ENCODE results near the gene LRRC58. TPM values are rescaled to one million over a fixed set of nuclear protein-coding genes. Genes with fewer than 3 reads are reported as not detected.
"Not testable (repeated sequence)": the region's sequence is repeated elsewhere in the genome, so short reads cannot be mapped to it uniquely, and the experiment has no call there.

Gene LRRC58
- total and polyA plus RNA-seq, 8 donors: 4.6 to 40.4 (median 12.9) TPM

DNA sequence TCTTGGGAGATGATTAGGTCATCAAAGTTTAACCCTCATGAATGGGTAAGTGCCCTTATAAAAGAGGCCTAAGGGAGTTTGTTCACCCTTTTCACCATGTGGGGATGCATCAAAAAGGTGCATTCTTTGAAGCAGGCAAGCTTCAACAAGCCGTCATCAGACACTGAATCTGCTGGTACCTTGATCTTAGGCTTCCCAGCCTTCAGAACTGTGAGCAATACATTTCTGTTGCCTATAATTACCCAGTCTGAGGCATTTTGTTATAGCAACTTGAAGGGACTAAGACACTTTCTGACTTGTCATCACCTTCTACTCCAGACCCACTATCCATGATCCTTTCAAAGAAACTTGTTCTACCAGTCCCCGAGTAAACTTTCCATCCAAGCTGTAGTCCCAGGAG, 44.6 kb upstream of the LRRC58 start:
- H3K4me1 ChIP-seq: peaks cover 0 to 3% (median 0%) of the 10 kb centered on the region in 4 donors
- no peak for DNase-seq
- WGBS, 5 donors: 71 to 85% (median 77%) methylated on average over 2 of the region's 2 CpGs
- H3K9me3 ChIP-seq: no peaks in the 10 kb centered on the region
- TF ChIP-seq POLR2A (IDR thresholded peaks at IDR 0.05): no peak
- TF ChIP-seq, protein P1, sequence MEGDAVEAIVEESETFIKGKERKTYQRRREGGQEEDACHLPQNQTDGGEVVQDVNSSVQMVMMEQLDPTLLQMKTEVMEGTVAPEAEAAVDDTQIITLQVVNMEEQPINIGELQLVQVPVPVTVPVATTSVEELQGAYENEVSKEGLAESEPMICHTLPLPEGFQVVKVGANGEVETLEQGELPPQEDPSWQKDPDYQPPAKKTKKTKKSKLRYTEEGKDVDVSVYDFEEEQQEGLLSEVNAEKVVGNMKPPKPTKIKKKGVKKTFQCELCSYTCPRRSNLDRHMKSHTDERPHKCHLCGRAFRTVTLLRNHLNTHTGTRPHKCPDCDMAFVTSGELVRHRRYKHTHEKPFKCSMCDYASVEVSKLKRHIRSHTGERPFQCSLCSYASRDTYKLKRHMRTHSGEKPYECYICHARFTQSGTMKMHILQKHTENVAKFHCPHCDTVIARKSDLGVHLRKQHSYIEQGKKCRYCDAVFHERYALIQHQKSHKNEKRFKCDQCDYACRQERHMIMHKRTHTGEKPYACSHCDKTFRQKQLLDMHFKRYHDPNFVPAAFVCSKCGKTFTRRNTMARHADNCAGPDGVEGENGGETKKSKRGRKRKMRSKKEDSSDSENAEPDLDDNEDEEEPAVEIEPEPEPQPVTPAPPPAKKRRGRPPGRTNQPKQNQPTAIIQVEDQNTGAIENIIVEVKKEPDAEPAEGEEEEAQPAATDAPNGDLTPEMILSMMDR (IDR thresholded peaks at IDR 0.05): no peak
- no peaks in the 10 kb centered on the region for H3K27me3 ChIP-seq
- intact Hi-C loops (cut with DNase I; ENCODE audit: low total_unique reads): no loop called here
- H3K36me3 ChIP-seq: peaks cover 4 to 42% (median 39%) of the 10 kb centered on the region in 4 donors
- H3K4me3 ChIP-seq: no peak overlapping the region
- H3K27ac ChIP-seq: no peak overlapping the region

DNA sequence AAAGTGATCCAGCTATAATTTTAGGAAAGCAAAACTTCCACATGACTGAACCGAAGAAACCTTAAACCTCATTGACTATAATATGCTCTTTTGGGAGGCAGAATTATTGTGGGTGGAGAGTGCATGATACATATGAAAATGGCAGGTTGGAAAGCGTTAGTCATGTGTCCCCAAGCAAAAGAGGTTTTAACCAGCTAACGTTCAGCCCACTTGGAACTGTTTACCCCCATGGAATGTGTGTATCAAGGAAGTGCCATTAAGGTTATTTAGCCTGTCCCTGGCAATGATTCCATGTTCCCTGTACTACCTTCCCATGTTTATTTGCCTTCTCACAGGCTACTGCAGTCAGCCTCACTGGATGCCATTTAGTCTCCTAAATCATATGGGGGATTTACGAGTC, 44.1 kb upstream of the LRRC58 start:
- peaks cover 0 to 3% (median 0%) of the 10 kb centered on the region in 4 donors for H3K4me1 ChIP-seq
- intact Hi-C loops (cut with DNase I; ENCODE audit: low total_unique reads): no loop called here
- H3K36me3 ChIP-seq: peaks cover 4 to 37% (median 34%) of the 10 kb centered on the region in 4 donors
- H3K9me3 ChIP-seq: no peaks in the 10 kb centered on the region
- no peak overlapping the region for H3K4me3 ChIP-seq
- WGBS, 5 donors: 57 to 81% (median 76%) methylated on average over 4 of the region's 4 CpGs
- TF ChIP-seq, protein P1 (IDR thresholded peaks at IDR 0.05): no peak
- no peaks in the 10 kb centered on the region for H3K27me3 ChIP-seq
- no peak overlapping the region for H3K27ac ChIP-seq
- no peak for DNase-seq

DNA sequence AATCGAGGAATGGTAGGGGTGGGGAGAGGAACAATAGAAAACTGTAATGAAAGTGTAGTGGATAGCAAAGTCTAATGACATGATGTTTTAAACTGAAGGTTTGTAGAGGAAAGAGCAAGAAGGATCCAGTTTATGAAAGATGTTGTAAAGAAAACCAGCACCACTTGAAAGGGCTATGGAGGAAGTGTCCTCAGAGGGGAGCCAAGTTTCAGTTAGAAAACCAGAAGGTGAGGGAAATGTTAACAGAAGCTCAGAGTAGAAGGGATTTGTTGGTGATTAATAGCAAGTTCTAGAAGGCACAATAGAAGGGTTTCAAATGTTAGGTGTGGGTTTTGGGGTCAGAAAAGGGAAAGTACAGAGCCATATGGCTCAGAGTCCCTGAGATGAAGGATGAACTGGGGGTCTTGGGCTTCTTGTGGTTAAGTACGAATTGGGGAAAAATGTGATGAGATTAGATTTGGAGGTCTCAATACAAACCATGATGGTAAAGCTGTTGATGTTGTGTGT, 33.8 kb upstream of the LRRC58 start:
- no peaks in the 10 kb centered on the region for H3K36me3 ChIP-seq
- H3K27ac ChIP-seq: no peak overlapping the region
- TF ChIP-seq POLR2A (IDR thresholded peaks at IDR 0.05) (no peak), EP300 (IDR thresholded peaks at IDR 0.05) (no peak)
- TF ChIP-seq, protein P1 (IDR thresholded peaks at IDR 0.05): no peak
- no peak overlapping the region for H3K4me3 ChIP-seq
- H3K9me3 ChIP-seq: peaks cover 0 to 5% (median 2%) of the 10 kb centered on the region in 4 donors
- intact Hi-C loops (cut with DNase I; ENCODE audit: low total_unique reads): no loop called here
- no peaks in the 10 kb centered on the region for H3K4me1 ChIP-seq
- H3K27me3 ChIP-seq: peaks cover 0 to 3% (median 0%) of the 10 kb centered on the region in 3 donors
- no peak for DNase-seq
- WGBS, 5 donors: 74 to 89% (median 78%) methylated on average over 2 of the region's 2 CpGs

DNA sequence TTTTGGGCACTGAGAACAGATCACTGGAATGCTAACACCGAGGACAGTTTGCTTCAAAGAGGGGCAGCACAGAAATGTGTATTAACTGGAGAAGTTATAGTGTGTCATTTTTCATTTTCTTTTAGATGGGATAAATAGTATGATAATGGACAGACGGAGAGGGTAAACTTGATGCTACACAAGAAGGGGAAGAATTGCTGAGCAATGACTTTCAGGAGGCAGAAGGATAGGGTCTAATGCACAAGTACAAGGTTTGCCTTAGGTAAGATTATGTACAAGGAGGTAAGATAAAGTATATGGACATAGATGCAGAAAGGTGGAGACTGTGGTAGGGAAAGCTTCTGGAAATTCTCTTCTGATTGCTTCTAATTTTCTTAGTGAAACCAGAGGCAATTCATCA, 32.3 kb upstream of the LRRC58 start:
- intact Hi-C loops (cut with DNase I; ENCODE audit: low total_unique reads): no loop called here
- DNase-seq: no peak
- H3K9me3 ChIP-seq: peaks cover 0 to 5% (median 2%) of the 10 kb centered on the region in 4 donors
- 81 to 86% (median 82%) methylated on average over 2 of the region's 2 CpGs for whole genome bisulfite sequencing, 5 donors
- H3K36me3 ChIP-seq: no peaks in the 10 kb centered on the region
- H3K4me1 ChIP-seq: no peaks in the 10 kb centered on the region
- peaks cover 0 to 3% (median 0%) of the 10 kb centered on the region in 3 donors for H3K27me3 ChIP-seq
- no peak overlapping the region for H3K27ac ChIP-seq
- H3K4me3 ChIP-seq: no peak overlapping the region
- TF ChIP-seq EP300 (IDR thresholded peaks at IDR 0.05) (no peak), POLR2AphosphoS5 (IDR thresholded peaks at IDR 0.05) (no peak), POLR2A (IDR thresholded peaks at IDR 0.05) (no peak)
- TF ChIP-seq, protein P1 (IDR thresholded peaks at IDR 0.05): no peak

DNA sequence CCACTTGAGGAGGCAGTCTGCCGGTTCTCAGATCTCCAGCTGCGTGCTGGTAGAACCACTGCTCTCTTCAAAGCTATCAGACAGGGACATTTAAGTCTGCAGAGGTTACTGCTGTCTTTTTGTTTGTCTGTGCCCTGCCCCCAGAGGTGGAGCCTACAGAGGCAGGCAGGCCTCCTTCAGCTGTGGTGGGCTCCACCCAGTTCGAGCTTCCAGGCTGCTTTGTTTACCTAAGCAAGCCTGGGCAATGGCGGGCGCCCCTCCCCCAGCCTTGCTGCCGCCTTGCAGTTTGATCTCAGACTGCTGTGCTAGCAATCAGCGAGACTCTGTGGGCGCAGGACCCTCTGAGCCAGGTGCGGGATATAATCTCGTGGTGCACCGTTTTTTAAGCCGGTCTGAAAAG, 28.8 kb upstream of the LRRC58 start:
- 47 to 63% (median 58%) methylated on average over 2 to 12 of the region's 12 CpGs for whole genome bisulfite sequencing, 5 donors
- H3K4me1 ChIP-seq; intact Hi-C loops (cut with DNase I; ENCODE audit: low total_unique reads): not testable (repeated sequence)

More for the DNA sequence above, 28.8 kb upstream of the LRRC58 start:
- DNase-seq, H3K9me3 ChIP-seq, H3K27me3 ChIP-seq, H3K4me3 ChIP-seq, H3K36me3 ChIP-seq, H3K27ac ChIP-seq: not testable (repeated sequence)

All from stomach (tissue), 9 donors.